Liver (tissue), 3 donors: Measurements from ENCODE around the gene WWOX.

Experiments
- FOXA1 ChIP-seq: IDR thresholded peaks from 2 replicates; pipeline ENCODE4 v1.6.1; 2016; ENCODE audit warnings: antibody characterized with exemption
- FOXA2 ChIP-seq: IDR thresholded peaks from 2 replicates; pipeline ENCODE4 v1.6.1; 2016; ENCODE audit warnings: antibody characterized with exemption
- GABPA ChIP-seq, 2 donors: IDR thresholded peaks in 1 of 2; conservative IDR thresholded peaks in 1 of 2; 2 replicates each; pipeline ENCODE4 v1.6.1; 2016; ENCODE audit warnings: antibody characterized with exemption in 2 of 2, mild to moderate bottlenecking in 1 of 2, moderate library complexity in 1 of 2
- HNF4A ChIP-seq, 2 donors: conservative IDR thresholded peaks; 2 replicates each; pipeline ENCODE4 v1.6.1; 2016; ENCODE audit warnings: antibody characterized with exemption in 2 of 2, mild to moderate bottlenecking in 2 of 2
- JUND ChIP-seq, 2 donors: IDR thresholded peaks; 2 replicates each; pipeline ENCODE4 v1.6.1; 2016; ENCODE audit warnings: antibody characterized with exemption in 2 of 2
- RAD21 ChIP-seq, 2 donors: IDR thresholded peaks; 2 replicates each; pipeline ENCODE4 v1.6.1; 2016; ENCODE audit warnings: antibody characterized with exemption in 2 of 2, mild to moderate bottlenecking in 2 of 2
- SP1 ChIP-seq: IDR thresholded peaks from 2 replicates; pipeline ENCODE4 v1.6.1; 2018; ENCODE audit warnings: antibody characterized with exemption, mild to moderate bottlenecking
- TAF1 ChIP-seq: conservative IDR thresholded peaks from 2 replicates; pipeline ENCODE4 v1.6.1; 2016; ENCODE audit warnings: antibody characterized with exemption, mild to moderate bottlenecking
- YY1 ChIP-seq: IDR thresholded peaks from 2 replicates; pipeline ENCODE4 v1.6.1; 2016; ENCODE audit warnings: antibody characterized with exemption, mild to moderate bottlenecking
- TF ChIP-seq, protein P1 (sequence below): fragments of 150-350 bp; IDR thresholded peaks from 2 replicates; pipeline ENCODE4 v1.5.1; 2017; ENCODE audit warnings: improper control_type of control experiment, low read depth, low read length; ENCODE audit not compliant: missing input control
- TF ChIP-seq, protein P2 (sequence below): IDR thresholded peaks from 2 replicates; pipeline ENCODE4 v1.6.1; 2016; ENCODE audit warnings: antibody characterized with exemption
- TF ChIP-seq, protein P3 (sequence below): IDR thresholded peaks from 2 replicates; pipeline ENCODE4 v1.6.1; 2016; ENCODE audit warnings: antibody characterized with exemption, mild to moderate bottlenecking
- TF ChIP-seq, protein P4 (sequence below): IDR thresholded peaks from 2 replicates; pipeline ENCODE4 v1.6.1; 2016; ENCODE audit warnings: antibody characterized with exemption
- donor health status: healthy.
- donor health status: healthy.

DNA sequence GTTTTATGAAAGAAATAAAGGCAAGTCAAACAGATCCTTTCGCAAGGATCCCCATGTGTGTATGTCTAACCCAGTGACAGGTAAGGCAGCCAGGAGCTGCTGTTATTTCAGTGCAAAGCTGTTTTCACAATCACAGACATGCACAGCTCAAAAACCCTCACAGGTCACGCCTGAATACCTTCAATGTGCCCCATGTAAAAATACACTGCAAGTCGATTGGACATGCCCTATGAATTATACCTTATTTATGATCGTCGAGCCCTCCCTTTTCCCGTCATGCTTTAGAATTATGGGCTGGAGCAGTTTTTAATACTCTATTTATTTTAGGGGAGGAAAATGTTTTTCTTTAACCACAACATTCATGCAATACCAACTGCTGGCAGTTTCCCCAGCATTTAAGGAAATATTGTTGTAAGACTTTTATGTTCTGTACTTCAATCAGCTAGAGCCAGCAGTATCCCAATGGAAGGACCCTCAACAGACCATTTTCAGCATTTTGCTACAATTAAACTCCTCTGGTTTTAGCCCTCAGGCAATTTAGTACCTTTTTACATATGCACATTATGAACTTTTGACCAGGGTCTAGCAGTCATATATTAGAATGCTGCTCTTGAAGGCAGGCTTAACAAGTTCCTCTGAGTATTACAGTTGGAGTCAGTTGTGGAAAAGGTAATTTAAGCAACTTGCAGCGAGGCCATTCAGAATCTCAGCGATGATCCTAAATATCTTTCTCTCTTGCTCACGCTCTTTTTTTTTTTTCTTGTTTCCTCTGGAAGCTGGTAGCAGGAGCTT, 362.2 kb downstream of the WWOX start:
- TF ChIP-seq, protein P1, sequence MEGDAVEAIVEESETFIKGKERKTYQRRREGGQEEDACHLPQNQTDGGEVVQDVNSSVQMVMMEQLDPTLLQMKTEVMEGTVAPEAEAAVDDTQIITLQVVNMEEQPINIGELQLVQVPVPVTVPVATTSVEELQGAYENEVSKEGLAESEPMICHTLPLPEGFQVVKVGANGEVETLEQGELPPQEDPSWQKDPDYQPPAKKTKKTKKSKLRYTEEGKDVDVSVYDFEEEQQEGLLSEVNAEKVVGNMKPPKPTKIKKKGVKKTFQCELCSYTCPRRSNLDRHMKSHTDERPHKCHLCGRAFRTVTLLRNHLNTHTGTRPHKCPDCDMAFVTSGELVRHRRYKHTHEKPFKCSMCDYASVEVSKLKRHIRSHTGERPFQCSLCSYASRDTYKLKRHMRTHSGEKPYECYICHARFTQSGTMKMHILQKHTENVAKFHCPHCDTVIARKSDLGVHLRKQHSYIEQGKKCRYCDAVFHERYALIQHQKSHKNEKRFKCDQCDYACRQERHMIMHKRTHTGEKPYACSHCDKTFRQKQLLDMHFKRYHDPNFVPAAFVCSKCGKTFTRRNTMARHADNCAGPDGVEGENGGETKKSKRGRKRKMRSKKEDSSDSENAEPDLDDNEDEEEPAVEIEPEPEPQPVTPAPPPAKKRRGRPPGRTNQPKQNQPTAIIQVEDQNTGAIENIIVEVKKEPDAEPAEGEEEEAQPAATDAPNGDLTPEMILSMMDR = no peak
- TF ChIP-seq YY1 (no peak), RAD21 (IDR thresholded peaks at IDR 0.05) (peak; percentile 24 to 42), GABPA (IDR thresholded peaks at IDR 0.05 in 1 of 2, conservative IDR thresholded peaks at IDR 0.05 in 1 of 2) (no peak), TAF1 (no peak), SP1 (peak; percentile 57), FOXA1 (no peak), JUND (IDR thresholded peaks at IDR 0.05) (peak in 1 of 2 donors; percentile 41), FOXA2 (peak; percentile 18), HNF4A (conservative IDR thresholded peaks at IDR 0.05) (peak; percentile 34 to 61)
- TF ChIP-seq, protein P2, sequence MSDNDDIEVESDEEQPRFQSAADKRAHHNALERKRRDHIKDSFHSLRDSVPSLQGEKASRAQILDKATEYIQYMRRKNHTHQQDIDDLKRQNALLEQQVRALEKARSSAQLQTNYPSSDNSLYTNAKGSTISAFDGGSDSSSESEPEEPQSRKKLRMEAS = peak; percentile 20
- TF ChIP-seq, protein P3, sequence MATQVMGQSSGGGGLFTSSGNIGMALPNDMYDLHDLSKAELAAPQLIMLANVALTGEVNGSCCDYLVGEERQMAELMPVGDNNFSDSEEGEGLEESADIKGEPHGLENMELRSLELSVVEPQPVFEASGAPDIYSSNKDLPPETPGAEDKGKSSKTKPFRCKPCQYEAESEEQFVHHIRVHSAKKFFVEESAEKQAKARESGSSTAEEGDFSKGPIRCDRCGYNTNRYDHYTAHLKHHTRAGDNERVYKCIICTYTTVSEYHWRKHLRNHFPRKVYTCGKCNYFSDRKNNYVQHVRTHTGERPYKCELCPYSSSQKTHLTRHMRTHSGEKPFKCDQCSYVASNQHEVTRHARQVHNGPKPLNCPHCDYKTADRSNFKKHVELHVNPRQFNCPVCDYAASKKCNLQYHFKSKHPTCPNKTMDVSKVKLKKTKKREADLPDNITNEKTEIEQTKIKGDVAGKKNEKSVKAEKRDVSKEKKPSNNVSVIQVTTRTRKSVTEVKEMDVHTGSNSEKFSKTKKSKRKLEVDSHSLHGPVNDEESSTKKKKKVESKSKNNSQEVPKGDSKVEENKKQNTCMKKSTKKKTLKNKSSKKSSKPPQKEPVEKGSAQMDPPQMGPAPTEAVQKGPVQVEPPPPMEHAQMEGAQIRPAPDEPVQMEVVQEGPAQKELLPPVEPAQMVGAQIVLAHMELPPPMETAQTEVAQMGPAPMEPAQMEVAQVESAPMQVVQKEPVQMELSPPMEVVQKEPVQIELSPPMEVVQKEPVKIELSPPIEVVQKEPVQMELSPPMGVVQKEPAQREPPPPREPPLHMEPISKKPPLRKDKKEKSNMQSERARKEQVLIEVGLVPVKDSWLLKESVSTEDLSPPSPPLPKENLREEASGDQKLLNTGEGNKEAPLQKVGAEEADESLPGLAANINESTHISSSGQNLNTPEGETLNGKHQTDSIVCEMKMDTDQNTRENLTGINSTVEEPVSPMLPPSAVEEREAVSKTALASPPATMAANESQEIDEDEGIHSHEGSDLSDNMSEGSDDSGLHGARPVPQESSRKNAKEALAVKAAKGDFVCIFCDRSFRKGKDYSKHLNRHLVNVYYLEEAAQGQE = no peak
- TF ChIP-seq, protein P4, sequence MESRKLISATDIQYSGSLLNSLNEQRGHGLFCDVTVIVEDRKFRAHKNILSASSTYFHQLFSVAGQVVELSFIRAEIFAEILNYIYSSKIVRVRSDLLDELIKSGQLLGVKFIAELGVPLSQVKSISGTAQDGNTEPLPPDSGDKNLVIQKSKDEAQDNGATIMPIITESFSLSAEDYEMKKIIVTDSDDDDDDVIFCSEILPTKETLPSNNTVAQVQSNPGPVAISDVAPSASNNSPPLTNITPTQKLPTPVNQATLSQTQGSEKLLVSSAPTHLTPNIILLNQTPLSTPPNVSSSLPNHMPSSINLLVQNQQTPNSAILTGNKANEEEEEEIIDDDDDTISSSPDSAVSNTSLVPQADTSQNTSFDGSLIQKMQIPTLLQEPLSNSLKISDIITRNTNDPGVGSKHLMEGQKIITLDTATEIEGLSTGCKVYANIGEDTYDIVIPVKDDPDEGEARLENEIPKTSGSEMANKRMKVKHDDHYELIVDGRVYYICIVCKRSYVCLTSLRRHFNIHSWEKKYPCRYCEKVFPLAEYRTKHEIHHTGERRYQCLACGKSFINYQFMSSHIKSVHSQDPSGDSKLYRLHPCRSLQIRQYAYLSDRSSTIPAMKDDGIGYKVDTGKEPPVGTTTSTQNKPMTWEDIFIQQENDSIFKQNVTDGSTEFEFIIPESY = no peak
